H1 (cell line): ENCODE results near the gene NOP9. TPM values are rescaled to one million over a fixed set of nuclear protein-coding genes. Genes with fewer than 3 reads are reported as not detected.

Source experiments
- GTF2F1 ChIP-seq: IDR thresholded peaks from 2 replicates; pipeline ENCODE4 v1.6.1; 2012; ENCODE audit warnings: low read depth, low read length, improper control_type of control experiment, borderline replicate concordance
- KDM4A ChIP-seq: IDR thresholded peaks from one replicate; pipeline ENCODE4 v1.7.1; 2012; ENCODE audit warnings: low read depth, mild to moderate bottlenecking, moderate library complexity, low read length, inconsistent platforms; ENCODE audit not compliant: severe bottlenecking
- POLR2A ChIP-seq, 2 experiments: IDR thresholded peaks; 1 replicate in 1 of 2; 2 replicates in 1 of 2; pipeline ENCODE4 v1.6.1; 2011; ENCODE audit warnings: low read depth in 2 of 2, low read length in 2 of 2, mild to moderate bottlenecking in 2 of 2; ENCODE audit errors: control extremely low read depth in 1 of 2
- SIN3A ChIP-seq, 2 experiments: IDR thresholded peaks in 1 of 2; conservative IDR thresholded peaks in 1 of 2; 2 replicates each; pipeline ENCODE4 v1.6.1; 2011 to 2012; ENCODE audit warnings: low read length in 2 of 2, improper control_type of control experiment in 1 of 2, low read depth in 1 of 2, mild to moderate bottlenecking in 1 of 2
- SUZ12 ChIP-seq: fragments of 200-600 bp; sonication (generic); IDR thresholded peaks from 2 replicates; pipeline ENCODE4 v1.6.1; 2012; ENCODE audit warnings: mild to moderate bottlenecking, inconsistent platforms, low read length, moderate library complexity, mixed read lengths
- TAF7 ChIP-seq: optimal IDR thresholded peaks from 2 replicates; pipeline ENCODE3; 2011; ENCODE audit warnings: low read depth, mild to moderate bottlenecking, inconsistent platforms, low read length, moderate library complexity, borderline replicate concordance
- USF2 ChIP-seq: IDR thresholded peaks from 2 replicates; pipeline ENCODE4 v1.6.1; 2011; ENCODE audit warnings: low read length, improper control_type of control experiment
- polyA plus RNA-seq, 7 experiments: library from polyadenylated mRNA; depleted of rRNA in 3 of 7; stranded (reverse) in 5 of 7; unstranded in 2 of 7; fragments of >200 nt in 5 of 7; fragments of 200-250 nt in 2 of 7; gene quantifications; 1 replicate in 5 of 7; 2 replicates in 1 of 7; 4 replicates in 1 of 7; pipeline versions ENCODE4 v1.2.1 to v1.2.3, GENCODE V29; 2011 to 2013; ENCODE audit warnings: missing spikeins in 2 of 7, mixed read lengths in 2 of 7
- total RNA-seq: library from RNA; stranded (reverse); fragmentation: NEBNext Ultra II Directional; extraction: Animal tissue kit (Norgen Biotek cat#: 25700); gene quantifications from 2 replicates; pipeline ENCODE4 v1.2.1, GENCODE V29; 2021
- TF ChIP-seq, protein P1 (sequence below): IDR thresholded peaks from 2 replicates; pipeline ENCODE4 v1.6.1; 2012; ENCODE audit warnings: low read length, inconsistent platforms

NOP9 gene
- total and polyA plus RNA-seq, 2 of the 8 experiments (the other 6 are each of a cell fraction or from before 2014, with no cell fraction given), result 17.8 to 34.8 TPM

GRCh38 chr14:24263848-24264247 is 35.8 kb upstream of the NOP9 start (continued):
- no peak for TF ChIP-seq GTF2F1
- no peak for TF ChIP-seq POLR2A (IDR thresholded peaks at IDR 0.05; ENCODE audit: control extremely low read depth in 1 of 2, low read depth in 2 of 2, low read length in 2 of 2)
- no peak for TF ChIP-seq SIN3A (conservative IDR thresholded peaks at IDR 0.05 in 1 of 2, IDR thresholded peaks at IDR 0.05 in 1 of 2; ENCODE audit: low read depth in 1 of 2, low read length in 2 of 2)
- TF ChIP-seq TAF7, result no peak
- TF ChIP-seq, protein P1, sequence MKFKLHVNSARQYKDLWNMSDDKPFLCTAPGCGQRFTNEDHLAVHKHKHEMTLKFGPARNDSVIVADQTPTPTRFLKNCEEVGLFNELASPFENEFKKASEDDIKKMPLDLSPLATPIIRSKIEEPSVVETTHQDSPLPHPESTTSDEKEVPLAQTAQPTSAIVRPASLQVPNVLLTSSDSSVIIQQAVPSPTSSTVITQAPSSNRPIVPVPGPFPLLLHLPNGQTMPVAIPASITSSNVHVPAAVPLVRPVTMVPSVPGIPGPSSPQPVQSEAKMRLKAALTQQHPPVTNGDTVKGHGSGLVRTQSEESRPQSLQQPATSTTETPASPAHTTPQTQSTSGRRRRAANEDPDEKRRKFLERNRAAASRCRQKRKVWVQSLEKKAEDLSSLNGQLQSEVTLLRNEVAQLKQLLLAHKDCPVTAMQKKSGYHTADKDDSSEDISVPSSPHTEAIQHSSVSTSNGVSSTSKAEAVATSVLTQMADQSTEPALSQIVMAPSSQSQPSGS, result no peak
- no peak for TF ChIP-seq USF2
- TF ChIP-seq KDM4A, result no peak
- TF ChIP-seq SUZ12, result no peak
- TF ChIP-seq, all 59 proteins: peak for 0
